ENCODE measurements around the gene HSP90AB1.

The HSP90AB1 gene

GRCh38 chr6:44289726-44290260, 42.9 kb downstream of the HSP90AB1 start:
- DNase-seq (ENCODE audit: low spot score) = no peak

DNA sequence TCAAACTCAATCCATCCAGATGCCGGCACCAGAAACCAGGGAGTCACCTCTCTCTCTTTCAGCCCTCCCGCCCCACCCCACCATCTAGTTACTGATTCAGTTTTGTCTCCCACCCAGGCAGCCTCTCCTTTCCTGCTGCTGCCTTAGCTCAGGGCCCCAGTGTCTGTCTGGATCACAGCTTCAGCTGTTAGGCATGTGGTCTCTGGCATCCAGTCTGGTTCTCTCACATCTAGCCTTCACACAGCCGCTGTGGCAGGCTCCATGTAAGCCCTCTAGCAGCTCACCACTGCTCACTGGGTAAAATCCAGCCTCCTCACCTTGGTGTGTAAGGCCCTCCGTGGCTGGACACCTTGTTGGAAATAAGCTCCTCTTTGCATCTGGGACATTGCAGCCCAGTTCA, 44.9 kb downstream of the HSP90AB1 start:
- DNase-seq (ENCODE audit: low spot score) = no peak

GRCh38 chr6:44292661-44293365, 45.9 kb downstream of the HSP90AB1 start:
- DNase-seq (ENCODE audit: low spot score) = no peak

- no peak for DNase-seq (ENCODE audit: low spot score)
Observed at GRCh38 chr6:44294832-44295791, 48.2 kb downstream of the HSP90AB1 start.

DNA sequence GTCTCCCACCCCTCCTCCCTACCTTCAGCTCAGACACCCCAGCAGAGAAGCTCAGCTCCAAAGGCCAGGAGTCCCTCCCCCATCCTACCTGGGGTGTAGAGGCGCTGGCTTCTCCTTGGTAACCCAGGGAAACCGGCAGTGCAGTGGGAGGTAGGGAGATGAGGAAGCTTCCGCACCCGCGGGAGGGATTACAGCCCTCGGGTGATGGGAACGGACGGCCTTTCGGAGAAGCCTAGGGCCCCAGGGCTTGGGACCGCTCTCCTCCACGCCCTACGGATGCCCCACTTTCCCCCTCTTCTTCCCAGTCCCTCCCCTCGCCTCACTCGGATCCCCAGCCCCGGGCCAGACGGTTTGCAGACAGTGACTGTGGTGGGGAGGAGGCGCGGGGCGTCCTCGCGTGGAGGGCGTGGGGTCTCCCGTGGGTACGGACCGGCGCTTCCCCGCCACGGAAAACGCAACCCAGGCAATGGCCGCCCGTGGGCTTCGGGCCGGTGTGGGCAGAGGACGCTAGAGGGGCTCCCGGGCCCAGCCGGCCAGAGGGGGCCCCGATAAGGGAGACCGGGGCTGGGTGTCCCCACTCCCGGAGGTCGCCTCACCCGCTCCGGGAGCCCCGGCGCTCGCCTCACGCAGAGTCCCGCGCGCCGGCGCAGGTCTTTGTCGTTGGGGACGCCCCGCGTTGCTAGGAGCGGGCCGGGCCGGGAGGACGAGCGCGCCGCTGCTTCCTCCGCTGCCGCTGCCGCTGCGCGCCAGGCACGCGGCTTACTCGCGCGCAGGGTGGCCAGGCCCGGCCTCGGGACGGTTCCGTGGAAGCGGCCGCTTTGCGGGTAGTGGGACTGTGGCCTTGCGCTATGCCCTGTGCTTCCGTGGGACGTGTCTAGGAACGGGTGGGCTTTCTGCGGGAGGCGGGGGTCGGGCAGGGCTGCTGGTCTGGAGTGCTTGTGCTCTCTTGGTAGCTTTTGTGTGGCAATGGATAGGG, 50.5 kb downstream of the HSP90AB1 start:
- no peak for DNase-seq (ENCODE audit: low spot score)

DNA sequence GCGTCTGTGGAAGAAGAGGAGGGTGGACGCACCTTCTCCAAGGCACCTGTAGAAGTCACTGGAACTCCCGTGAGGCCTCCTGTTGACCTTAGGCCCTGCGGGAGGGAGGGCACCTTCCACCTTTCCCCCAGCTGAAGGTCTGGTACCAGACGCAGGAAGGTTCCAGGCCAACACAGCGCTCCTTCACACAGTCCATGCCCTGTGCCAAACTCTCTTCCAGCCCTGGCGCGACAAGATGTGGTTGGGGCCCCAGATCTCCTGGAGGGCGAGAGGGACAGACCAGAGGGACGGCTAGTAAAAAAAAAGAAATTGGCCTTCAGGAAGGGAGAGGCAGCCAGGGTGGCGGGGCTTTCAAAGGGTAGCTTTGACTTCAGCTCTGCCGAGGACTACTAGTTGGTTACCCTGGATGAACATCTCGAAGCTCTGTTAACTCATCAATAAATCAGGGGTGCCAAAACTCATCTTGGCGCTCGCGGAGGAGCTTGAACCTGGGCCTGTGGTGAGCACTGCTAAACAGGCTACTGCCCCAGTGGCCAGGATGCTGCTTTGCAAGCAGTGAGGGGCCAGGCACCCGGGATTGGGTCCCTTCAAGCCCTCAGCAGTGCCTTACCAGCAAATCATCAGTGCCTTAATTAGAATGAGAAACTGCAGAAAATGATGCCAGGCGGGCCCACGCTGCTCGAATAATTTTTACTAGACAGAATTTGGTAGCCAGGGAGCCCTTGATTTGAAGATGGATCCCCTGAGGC, 51.3 kb downstream of the HSP90AB1 start:
- DNase-seq (ENCODE audit: low spot score) = no peak

GRCh38 chr6:44298864-44299263, 52.0 kb downstream of the HSP90AB1 start:
- no peak for DNase-seq (ENCODE audit: low spot score)

- DNase-seq (ENCODE audit: low spot score) = no peak
Observed at GRCh38 chr6:44300292-44300823, 53.5 kb downstream of the HSP90AB1 start.

- DNase-seq (ENCODE audit: low spot score) = no peak
Observed at GRCh38 chr6:44301106-44301505, 54.2 kb downstream of the HSP90AB1 start.

DNA sequence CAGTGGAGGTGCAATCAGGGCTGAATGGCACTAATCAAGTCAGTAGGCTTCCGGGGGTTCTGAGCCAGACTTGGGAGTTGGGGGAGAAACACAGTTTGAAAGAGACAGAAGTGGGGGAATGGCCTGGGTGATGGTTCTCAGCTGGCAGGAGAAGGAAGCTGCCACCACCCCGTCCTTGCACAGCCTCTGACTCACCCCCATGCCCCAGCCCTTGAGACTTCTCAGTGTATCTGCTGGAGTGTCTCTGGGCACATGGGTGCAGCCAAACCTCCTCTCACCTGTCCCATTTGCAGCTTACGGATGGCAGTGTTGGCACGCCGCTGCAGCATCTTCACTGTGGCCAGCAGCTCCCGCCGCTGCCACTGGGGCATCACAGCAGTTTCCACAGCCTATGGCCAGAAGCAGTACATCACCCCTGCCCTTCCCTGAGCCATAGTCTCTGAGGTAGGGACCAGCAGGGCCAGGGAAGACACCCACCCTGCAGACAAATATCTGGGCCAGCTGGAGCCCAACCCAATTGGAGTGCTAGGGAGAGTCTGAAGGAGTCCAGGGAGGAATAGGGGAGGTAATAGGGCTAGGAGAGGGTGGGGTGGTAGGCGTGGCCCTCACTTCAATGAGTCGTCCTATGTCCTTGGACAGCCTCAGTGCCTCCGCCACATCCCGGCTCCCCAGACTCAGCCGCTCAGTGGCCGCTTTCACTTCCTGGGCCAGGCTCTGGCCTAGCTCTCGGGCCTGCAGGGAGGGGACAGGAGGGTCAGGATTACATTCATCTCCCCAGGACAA, 55.1 kb downstream of the HSP90AB1 start:
- no peak for DNase-seq (ENCODE audit: low spot score)

- no peak for DNase-seq (ENCODE audit: low spot score)
Observed at GRCh38 chr6:44302856-44303255, 56.0 kb downstream of the HSP90AB1 start.
